ENCODE results near the gene NPC1. TPM values are rescaled to one million over a fixed set of nuclear protein-coding genes. Genes with fewer than 3 reads are reported as not detected.
"Not testable (repeated sequence)": the region's sequence is repeated elsewhere in the genome, so short reads cannot be mapped to it uniquely, and the experiment has no call there.

The NPC1 gene
- total RNA-seq, 1 donor from 2014 or later: 36.5 TPM

DNA sequence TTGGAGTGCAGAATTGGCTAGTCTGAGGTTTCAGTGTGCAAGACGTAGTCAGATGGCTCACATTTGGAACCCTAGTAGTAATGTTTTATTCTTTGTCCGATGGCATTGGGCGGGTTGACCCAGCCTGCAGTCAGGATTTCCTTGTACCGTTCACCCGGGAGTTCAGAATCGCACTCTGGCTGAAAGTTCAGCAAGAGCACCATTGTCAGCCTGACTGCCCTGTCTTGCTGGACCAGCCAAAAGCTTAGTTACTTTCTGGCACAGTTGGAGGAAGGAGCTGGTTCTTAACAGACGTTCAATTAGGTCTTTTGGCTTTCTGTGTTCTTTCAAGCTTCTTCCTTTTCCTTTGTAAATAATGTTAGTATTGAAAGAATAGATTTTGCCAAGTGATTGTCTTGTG is 64.4 kb downstream of the NPC1 start:
- ChIA-PET POLR2A (interaction anchor here (0.6 kb wide), 1 partner anchor 10 kb away, joined by 4 read pairs; no protein-coding TSS in a partner anchor), CTCF (no interaction called here)
- Mint-ChIP-seq H3K9me3 (no peaks in the 10 kb centered on the region), H3K27me3 (no peaks in the 10 kb centered on the region), H3K4me3 (no peak overlapping the region), H3K27ac (no peak overlapping the region), H3K4me1 (peaks cover 15% of the 10 kb centered on the region), H3K36me3 (ENCODE audit: low read depth) (peaks cover 80% of the 10 kb centered on the region)
- TF ChIP-seq, protein P1, sequence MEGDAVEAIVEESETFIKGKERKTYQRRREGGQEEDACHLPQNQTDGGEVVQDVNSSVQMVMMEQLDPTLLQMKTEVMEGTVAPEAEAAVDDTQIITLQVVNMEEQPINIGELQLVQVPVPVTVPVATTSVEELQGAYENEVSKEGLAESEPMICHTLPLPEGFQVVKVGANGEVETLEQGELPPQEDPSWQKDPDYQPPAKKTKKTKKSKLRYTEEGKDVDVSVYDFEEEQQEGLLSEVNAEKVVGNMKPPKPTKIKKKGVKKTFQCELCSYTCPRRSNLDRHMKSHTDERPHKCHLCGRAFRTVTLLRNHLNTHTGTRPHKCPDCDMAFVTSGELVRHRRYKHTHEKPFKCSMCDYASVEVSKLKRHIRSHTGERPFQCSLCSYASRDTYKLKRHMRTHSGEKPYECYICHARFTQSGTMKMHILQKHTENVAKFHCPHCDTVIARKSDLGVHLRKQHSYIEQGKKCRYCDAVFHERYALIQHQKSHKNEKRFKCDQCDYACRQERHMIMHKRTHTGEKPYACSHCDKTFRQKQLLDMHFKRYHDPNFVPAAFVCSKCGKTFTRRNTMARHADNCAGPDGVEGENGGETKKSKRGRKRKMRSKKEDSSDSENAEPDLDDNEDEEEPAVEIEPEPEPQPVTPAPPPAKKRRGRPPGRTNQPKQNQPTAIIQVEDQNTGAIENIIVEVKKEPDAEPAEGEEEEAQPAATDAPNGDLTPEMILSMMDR (IDR thresholded peaks at IDR 0.05): no peak
- intact Hi-C loops (cut with micrococcal nuclease): no loop called here
- no peak for ATAC-seq (ENCODE audit: low read depth)
- DNase-seq: no peak

GRCh38 chr18:23521271-23521670 is 65.0 kb downstream of the NPC1 start:
- Mint-ChIP-seq H3K36me3 (ENCODE audit: low read depth) (peaks cover 77% of the 10 kb centered on the region), H3K4me3 (no peak overlapping the region), H3K9me3 (no peaks in the 10 kb centered on the region), H3K27me3 (no peaks in the 10 kb centered on the region), H3K4me1 (peaks cover 15% of the 10 kb centered on the region), H3K27ac (no peak overlapping the region)
- intact Hi-C loops (cut with micrococcal nuclease): no loop called here
- POLR2A ChIA-PET: no interaction called here
- ATAC-seq (ENCODE audit: low read depth) (no peak), DNase-seq (no peak)
- TF ChIP-seq, protein P1 (IDR thresholded peaks at IDR 0.05): no peak
- CTCF ChIA-PET: no interaction called here

GRCh38 chr18:23519734-23520133 is 66.6 kb downstream of the NPC1 start:
- H3K9me3 Mint-ChIP-seq: no peaks in the 10 kb centered on the region
- TF ChIP-seq, protein P1 (IDR thresholded peaks at IDR 0.05): no peak
- peaks cover 84% of the 10 kb centered on the region for H3K36me3 Mint-ChIP-seq (ENCODE audit: low read depth)
- H3K4me3 Mint-ChIP-seq: no peak overlapping the region
- intact Hi-C loops (cut with micrococcal nuclease): no loop called here
- H3K27ac Mint-ChIP-seq: no peak overlapping the region
- DNase-seq (no peak), ATAC-seq (ENCODE audit: low read depth) (no peak)
- no peaks in the 10 kb centered on the region for H3K27me3 Mint-ChIP-seq
- H3K4me1 Mint-ChIP-seq: peaks cover 25% of the 10 kb centered on the region
- ChIA-PET POLR2A (no interaction called here), CTCF (interaction anchor here (0.6 kb wide), 1 partner anchor 704 kb away, joined by 3 read pairs; no protein-coding TSS in a partner anchor)

DNA sequence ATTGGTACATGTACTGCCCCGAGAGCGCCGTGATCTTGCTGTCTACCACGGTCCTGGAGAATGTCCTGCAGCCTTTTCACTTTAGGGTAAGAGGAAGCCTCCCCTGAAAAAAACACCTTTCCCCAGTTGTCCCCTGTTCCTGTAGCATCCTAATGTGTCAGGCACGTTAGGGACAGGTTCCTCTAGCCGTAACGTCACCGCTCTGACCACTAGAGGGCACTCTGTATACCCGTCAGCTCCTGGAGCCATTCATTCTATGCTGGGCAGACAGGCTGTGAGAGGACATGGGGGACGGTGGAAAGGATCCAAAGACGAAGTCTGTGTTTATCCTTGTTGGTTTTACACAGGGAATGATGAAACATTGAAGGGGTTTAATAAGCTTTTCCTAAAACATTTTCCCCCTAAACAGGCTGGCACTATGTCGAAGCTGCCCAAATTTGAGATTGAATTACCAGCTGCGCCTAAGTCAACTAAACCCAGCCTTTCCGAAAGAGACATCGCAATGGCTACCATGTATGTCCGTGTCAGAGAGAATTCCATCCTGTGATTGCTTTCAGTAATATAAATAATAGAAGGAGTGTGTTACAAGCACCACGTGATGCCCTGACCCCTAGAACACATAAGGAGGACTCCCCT is 70.3 kb downstream of the NPC1 start:
- H3K36me3 Mint-ChIP-seq (ENCODE audit: low read depth): peaks cover 76% of the 10 kb centered on the region
- H3K9me3 Mint-ChIP-seq: no peaks in the 10 kb centered on the region
- H3K27me3 Mint-ChIP-seq: no peaks in the 10 kb centered on the region
- intact Hi-C loops (cut with micrococcal nuclease): loop anchor here (1.0 to 2.0 kb wide), 6 partner anchors 13 to 603 kb away; partner anchors contain the start of genes NPC1 and RMC1
- DNase-seq (peak; percentile 42), ATAC-seq (ENCODE audit: low read depth) (peak; percentile 97)
- ChIA-PET CTCF (interaction anchor here (0.7 to 3.0 kb wide), 21 partner anchors 10 to 384 kb away, joined by 3 to 32 read pairs (median 4); partner anchors contain the start of genes NPC1 and RMC1), POLR2A (interaction anchor here (0.8 to 2.6 kb wide), 2 partner anchors 17 to 70 kb away, joined by 3 to 12 read pairs; partner anchors contain the start of gene NPC1)
- peaks cover 35% of the 10 kb centered on the region for H3K4me1 Mint-ChIP-seq
- TF ChIP-seq, protein P1 (IDR thresholded peaks at IDR 0.05): peak; percentile 78
- H3K4me3 Mint-ChIP-seq: no peak overlapping the region
- peak overlapping the region; percentile 74 for H3K27ac Mint-ChIP-seq

- CTCF ChIA-PET: interaction anchor here (0.6 kb wide), 1 partner anchor 479 kb away, joined by 3 read pairs; no protein-coding TSS in a partner anchor
These were observed 73.7 kb downstream of the NPC1 start for GRCh38 chr18:23512641-23513040.

DNA sequence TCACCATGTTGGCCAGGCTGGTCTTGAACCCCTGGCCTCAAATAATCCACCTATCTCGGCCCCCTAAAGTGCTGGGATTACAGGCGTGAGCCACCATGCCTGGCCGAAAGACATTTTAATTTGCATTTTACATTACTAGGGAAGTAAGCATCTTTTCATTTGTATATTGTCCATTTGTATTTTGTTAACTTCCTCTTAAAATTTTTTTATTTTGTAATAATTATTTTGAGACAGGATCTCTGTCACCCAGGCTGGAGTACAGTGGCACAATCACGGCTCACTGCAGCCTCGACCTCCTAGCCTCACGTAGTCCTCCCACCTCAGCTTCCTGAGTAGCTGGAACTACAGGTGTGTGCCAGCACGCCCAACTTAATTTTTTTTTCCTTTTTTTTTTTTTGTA is 74.1 kb downstream of the NPC1 start:
- ATAC-seq (ENCODE audit: low read depth); H3K4me3 Mint-ChIP-seq; H3K27me3 Mint-ChIP-seq; H3K9me3 Mint-ChIP-seq; DNase-seq; intact Hi-C loops (cut with micrococcal nuclease): not testable (repeated sequence)
- peaks cover 47% of the 10 kb centered on the region for H3K4me1 Mint-ChIP-seq
- ChIA-PET CTCF (interaction anchor here (0.6 kb wide), 1 partner anchor 479 kb away, joined by 3 read pairs; no protein-coding TSS in a partner anchor), POLR2A (interaction anchor here (0.6 to 0.7 kb wide), 2 partner anchors 10 to 466 kb away, joined by 4 to 5 read pairs; no protein-coding TSS in a partner anchor)
- H3K27ac Mint-ChIP-seq: peak overlapping the region; percentile 79
- H3K36me3 Mint-ChIP-seq (ENCODE audit: low read depth): peaks cover 70% of the 10 kb centered on the region

More at GRCh38 chr18:23512641-23513040, 73.7 kb downstream of the NPC1 start:
- intact Hi-C loops (cut with micrococcal nuclease): no loop called here
- Mint-ChIP-seq H3K4me3 (no peak overlapping the region), H3K27ac (peak overlapping the region; percentile 79), H3K9me3 (no peaks in the 10 kb centered on the region), H3K4me1 (peaks cover 43% of the 10 kb centered on the region), H3K27me3 (no peaks in the 10 kb centered on the region), H3K36me3 (ENCODE audit: low read depth) (peaks cover 70% of the 10 kb centered on the region)
- ATAC-seq (ENCODE audit: low read depth): no peak
- POLR2A ChIA-PET: interaction anchor here (0.6 to 0.7 kb wide), 2 partner anchors 9 to 465 kb away, joined by 4 to 5 read pairs; no protein-coding TSS in a partner anchor
- no peak for DNase-seq
- TF ChIP-seq, protein P1 (IDR thresholded peaks at IDR 0.05): no peak

DNA sequence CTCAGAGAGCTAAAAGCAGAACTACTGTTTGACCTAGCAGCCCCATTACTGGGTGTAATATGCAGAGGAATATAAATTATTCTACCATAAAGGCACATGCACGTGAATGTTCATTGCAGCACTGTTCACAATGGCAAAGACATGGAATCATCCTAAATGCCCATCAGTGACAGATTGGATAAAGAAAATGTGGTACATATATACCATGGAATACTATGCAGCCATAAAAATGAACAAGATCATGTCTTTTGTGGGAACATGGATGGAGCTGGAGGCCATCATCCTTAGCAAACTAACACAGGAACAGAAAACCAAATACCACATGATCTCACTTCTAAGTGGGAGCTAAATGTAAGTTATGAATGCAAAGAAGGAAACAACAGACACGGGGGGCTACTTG is 75.4 kb downstream of the NPC1 start:
- DNase-seq; CTCF ChIA-PET; H3K4me3 Mint-ChIP-seq; H3K27ac Mint-ChIP-seq; ATAC-seq (ENCODE audit: low read depth); intact Hi-C loops (cut with micrococcal nuclease); H3K27me3 Mint-ChIP-seq; H3K9me3 Mint-ChIP-seq: not testable (repeated sequence)
- H3K36me3 Mint-ChIP-seq (ENCODE audit: low read depth): peaks cover 72% of the 10 kb centered on the region
- H3K4me1 Mint-ChIP-seq: peaks cover 51% of the 10 kb centered on the region
- POLR2A ChIA-PET: interaction anchor here (0.6 kb wide), 2 partner anchors 530 to 581 kb away, joined by 3 to 5 read pairs; no protein-coding TSS in a partner anchor

Measured in activated B cell treated with CpG ODN at 0.5 μM for 24 hours (primary cell).